Thyroid gland (tissue), 4 donors: ENCODE measurements around the gene POLR3A.

Experiments used
- POLR2A ChIP-seq, 2 donors: fragments of 450-650 bp; IDR thresholded peaks; one replicate each; pipeline ENCODE4 v1.6.1; 2017; ENCODE audit warnings: antibody characterized with exemption in 2 of 2, mild to moderate bottlenecking in 2 of 2, moderate library complexity in 1 of 2
- TF ChIP-seq, protein P1 (sequence below), 6 experiments: fragments of 200-600 bp in 3 of 6; fragments of 450-650 bp in 3 of 6; sonication (generic) in 3 of 6; IDR thresholded peaks; one replicate each; pipeline ENCODE4 v1.5.1; 2016 to 2019; ENCODE audit warnings: antibody characterized with exemption in 6 of 6, mild to moderate bottlenecking in 2 of 6, inconsistent platforms in 1 of 6, moderate library complexity in 1 of 6

DNA sequence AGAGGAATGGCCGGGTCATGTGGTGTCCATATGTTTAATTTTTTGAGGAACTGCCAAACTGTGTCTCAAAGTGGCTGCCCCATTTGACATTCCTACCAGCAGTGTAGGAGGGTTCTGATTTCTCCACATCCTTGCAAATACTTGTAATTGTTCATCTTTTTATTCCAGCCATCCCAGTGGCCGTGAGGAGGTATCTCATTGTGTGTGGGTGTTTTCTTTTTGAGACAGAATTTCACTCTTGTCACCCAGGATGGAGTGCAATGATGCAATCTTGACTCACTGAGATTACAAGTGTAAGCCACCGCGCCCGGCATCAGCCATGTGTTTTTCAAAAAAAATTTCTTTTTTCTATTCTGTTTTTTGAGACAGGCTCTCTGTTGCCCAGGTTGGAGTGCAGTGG lies 64.0 kb downstream of the POLR3A start:
- TF ChIP-seq, protein P1, sequence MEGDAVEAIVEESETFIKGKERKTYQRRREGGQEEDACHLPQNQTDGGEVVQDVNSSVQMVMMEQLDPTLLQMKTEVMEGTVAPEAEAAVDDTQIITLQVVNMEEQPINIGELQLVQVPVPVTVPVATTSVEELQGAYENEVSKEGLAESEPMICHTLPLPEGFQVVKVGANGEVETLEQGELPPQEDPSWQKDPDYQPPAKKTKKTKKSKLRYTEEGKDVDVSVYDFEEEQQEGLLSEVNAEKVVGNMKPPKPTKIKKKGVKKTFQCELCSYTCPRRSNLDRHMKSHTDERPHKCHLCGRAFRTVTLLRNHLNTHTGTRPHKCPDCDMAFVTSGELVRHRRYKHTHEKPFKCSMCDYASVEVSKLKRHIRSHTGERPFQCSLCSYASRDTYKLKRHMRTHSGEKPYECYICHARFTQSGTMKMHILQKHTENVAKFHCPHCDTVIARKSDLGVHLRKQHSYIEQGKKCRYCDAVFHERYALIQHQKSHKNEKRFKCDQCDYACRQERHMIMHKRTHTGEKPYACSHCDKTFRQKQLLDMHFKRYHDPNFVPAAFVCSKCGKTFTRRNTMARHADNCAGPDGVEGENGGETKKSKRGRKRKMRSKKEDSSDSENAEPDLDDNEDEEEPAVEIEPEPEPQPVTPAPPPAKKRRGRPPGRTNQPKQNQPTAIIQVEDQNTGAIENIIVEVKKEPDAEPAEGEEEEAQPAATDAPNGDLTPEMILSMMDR (IDR thresholded peaks at IDR 0.05) = no peak
- no peak for TF ChIP-seq POLR2A (IDR thresholded peaks at IDR 0.05)
